ENCODE results near the gene ARID1B.

GRCh38 chr6:157072128-157072527, 294.9 kb downstream of the ARID1B start:
- no peak for TF ChIP-seq EZH2 (IDR thresholded peaks at IDR 0.05; ENCODE audit: low read depth)
- TF ChIP-seq, protein P1, sequence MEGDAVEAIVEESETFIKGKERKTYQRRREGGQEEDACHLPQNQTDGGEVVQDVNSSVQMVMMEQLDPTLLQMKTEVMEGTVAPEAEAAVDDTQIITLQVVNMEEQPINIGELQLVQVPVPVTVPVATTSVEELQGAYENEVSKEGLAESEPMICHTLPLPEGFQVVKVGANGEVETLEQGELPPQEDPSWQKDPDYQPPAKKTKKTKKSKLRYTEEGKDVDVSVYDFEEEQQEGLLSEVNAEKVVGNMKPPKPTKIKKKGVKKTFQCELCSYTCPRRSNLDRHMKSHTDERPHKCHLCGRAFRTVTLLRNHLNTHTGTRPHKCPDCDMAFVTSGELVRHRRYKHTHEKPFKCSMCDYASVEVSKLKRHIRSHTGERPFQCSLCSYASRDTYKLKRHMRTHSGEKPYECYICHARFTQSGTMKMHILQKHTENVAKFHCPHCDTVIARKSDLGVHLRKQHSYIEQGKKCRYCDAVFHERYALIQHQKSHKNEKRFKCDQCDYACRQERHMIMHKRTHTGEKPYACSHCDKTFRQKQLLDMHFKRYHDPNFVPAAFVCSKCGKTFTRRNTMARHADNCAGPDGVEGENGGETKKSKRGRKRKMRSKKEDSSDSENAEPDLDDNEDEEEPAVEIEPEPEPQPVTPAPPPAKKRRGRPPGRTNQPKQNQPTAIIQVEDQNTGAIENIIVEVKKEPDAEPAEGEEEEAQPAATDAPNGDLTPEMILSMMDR (conservative IDR thresholded peaks at IDR 0.05), result no peak

All from PC-9 (cell line).